Astrocyte of the spinal cord (primary cell): ENCODE data around the gene MYO7B.

ENCODE experiments used
- DNase-seq: peaks from one replicate; pipeline ENCODE4 v3.0.0; 2011; ENCODE audit warnings: low read depth, low spot score
- H3K4me3 ChIP-seq: 2 replicates; pipeline ENCODE4 v1.5.1; 2011; ENCODE audit warnings: low read depth, mild to moderate bottlenecking, low read length, moderate library complexity
- in situ Hi-C: cut with HindIII; loops from 2 replicates; pipeline ENCODE4 v1.10.0; 2017; ENCODE audit warnings: low sequenced_read_pairs
- TF ChIP-seq, protein P1 (sequence below): IDR thresholded peaks from 2 replicates; pipeline ENCODE4 v1.5.1; 2012; ENCODE audit warnings: low read depth, mild to moderate bottlenecking, low read length, inconsistent platforms

Gene MYO7B

DNA sequence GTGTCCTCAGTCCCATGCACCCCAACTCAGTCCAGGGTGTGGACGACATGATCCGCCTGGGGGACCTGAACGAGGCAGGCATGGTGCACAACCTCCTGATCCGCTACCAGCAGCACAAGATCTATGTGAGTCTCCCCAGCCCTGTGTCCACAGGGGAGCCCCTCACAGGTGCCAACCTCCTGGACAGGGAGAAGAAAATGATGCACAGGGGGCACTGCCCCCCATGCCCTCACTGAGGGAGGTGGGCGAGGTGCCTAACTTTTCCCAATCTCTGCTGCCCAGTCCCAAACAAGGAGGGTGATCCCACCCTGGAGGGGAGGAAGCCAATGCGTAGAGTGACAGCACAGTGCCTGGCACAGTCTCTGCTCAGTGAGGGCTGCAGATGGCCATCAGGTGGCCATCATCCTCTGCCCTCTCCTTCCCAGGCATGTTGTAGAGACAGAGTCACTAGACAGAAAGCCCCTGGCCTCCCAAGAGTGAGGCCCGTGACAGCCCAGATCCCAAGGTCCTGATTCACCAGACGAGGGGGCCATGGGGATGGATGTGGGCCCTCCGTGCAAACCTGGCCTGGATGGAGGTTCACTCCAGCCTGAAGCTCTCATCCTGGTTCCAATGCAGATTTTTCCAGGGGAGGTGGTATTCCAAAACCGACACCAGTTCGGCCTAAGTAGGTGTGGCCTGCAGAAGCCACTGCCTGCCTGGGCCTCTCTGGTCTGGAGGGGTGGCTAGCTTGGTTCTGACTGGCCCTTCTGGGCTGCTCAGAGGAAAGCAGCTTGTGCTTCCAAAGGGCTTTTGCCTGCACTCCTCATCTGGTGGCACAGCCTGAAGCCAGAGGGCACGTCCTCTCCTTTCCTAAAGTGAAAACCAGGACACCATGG is 30.0 kb downstream of the MYO7B start:
- in situ Hi-C loops: no loop called here
- TF ChIP-seq, protein P1, sequence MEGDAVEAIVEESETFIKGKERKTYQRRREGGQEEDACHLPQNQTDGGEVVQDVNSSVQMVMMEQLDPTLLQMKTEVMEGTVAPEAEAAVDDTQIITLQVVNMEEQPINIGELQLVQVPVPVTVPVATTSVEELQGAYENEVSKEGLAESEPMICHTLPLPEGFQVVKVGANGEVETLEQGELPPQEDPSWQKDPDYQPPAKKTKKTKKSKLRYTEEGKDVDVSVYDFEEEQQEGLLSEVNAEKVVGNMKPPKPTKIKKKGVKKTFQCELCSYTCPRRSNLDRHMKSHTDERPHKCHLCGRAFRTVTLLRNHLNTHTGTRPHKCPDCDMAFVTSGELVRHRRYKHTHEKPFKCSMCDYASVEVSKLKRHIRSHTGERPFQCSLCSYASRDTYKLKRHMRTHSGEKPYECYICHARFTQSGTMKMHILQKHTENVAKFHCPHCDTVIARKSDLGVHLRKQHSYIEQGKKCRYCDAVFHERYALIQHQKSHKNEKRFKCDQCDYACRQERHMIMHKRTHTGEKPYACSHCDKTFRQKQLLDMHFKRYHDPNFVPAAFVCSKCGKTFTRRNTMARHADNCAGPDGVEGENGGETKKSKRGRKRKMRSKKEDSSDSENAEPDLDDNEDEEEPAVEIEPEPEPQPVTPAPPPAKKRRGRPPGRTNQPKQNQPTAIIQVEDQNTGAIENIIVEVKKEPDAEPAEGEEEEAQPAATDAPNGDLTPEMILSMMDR: no peak
- H3K4me3 ChIP-seq: no peak overlapping the region
- no peak for DNase-seq

DNA sequence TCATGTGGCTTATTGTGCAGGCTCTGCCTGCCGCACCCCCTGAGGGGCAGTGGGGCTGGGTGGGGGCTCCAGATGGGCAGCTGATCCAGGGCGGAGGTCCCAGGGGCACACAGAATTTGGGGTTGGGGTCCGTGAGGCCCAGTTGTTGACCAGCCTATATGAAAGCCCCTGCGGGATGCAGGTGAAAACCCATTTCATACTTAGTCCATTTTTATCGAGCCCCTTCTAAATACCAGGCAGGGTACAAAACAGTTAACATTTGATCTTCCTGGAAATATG is 30.6 kb downstream of the MYO7B start:
- TF ChIP-seq, protein P1: no peak
- DNase-seq: no peak
- no peak overlapping the region for H3K4me3 ChIP-seq
- in situ Hi-C loops: no loop called here

DNA sequence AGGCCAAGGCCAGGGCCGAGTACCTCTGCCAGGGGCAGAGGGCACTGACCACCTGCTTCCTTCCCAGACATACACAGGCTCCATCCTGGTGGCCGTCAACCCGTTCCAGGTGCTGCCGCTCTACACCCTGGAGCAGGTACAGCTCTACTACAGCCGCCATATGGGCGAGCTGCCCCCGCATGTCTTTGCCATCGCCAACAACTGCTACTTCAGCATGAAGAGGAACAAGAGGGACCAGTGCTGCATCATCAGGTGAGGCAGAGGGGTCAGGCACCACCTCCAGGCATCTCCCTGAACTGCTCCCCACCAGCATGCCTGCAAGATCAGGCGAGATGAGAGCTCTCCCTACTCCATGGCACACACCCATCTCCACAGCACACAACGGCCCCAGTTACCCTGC is 31.1 kb downstream of the MYO7B start:
- H3K4me3 ChIP-seq: no peak overlapping the region
- in situ Hi-C loops: no loop called here
- TF ChIP-seq, protein P1: no peak
- no peak for DNase-seq

DNA sequence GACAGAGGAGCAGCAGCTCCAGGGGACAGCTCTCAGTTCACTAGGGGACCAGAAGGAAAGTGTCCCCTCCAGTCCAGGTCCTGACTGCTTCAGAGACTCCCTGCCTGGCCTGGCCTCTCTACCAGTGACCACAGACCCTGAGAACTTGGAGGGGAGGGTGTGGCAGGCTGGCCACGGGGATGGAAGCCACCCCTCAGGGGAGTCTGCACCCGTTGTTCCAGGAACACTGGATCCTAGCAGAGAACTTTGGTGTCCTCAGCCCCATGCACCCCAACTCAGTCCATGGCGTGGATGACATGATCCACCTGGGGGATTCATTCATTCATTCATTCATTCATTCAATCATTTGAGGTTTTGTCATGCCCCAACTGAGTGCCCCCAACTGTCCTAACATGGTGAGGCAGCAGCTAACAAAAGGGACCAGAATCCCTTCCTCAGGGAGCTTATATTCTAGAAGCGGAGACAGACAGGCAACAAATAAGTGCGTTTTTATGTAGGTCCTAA is 31.9 kb downstream of the MYO7B start:
- H3K4me3 ChIP-seq: no peak overlapping the region
- DNase-seq: no peak
- TF ChIP-seq, protein P1: no peak
- in situ Hi-C loops: no loop called here

DNA sequence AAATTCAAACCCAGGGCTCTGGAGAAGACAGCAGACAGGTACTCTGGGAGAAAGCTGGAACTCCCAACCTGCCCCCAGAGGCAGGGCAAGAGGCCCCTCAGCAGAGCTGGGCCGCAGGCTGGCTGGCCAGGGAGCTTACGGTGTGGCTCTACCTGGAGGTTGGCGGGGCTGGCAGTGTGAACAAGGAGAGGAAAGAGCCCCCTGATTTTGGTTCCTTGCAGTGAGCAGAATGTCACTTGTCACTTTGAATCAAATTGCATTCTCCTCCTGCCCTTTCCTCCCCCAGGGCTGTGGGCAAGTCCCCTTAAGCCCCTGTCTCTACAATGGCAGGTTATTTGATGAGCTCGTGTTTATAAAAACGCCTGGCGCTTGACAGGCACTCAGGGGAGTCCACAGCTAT is 32.6 kb downstream of the MYO7B start:
- DNase-seq: no peak
- no peak overlapping the region for H3K4me3 ChIP-seq
- in situ Hi-C loops: no loop called here
- TF ChIP-seq, protein P1: no peak

DNA sequence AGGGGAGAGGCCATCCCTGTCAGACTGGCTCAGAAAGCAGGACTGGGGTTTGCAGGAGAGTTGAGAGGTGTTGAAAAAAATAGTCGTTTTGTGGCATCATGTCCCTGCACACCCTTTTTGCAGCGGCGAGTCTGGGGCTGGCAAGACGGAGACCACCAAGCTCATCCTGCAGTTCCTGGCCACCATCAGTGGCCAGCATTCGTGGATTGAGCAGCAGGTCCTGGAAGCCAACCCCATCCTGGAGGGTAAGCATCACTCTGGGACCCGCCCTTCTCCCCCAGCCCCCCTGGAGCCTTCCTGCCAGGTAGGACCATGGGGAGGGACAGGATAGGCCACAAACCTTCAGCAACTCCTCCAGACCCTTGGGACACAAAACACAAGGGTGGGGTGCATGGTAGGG is 34.2 kb downstream of the MYO7B start:
- no peak overlapping the region for H3K4me3 ChIP-seq
- in situ Hi-C loops: no loop called here
- DNase-seq: no peak
- TF ChIP-seq, protein P1: no peak
